ENCODE results near the gene C2orf66. TPM values are rescaled to one million over a fixed set of nuclear protein-coding genes. Genes with fewer than 3 reads are reported as not detected.

The C2orf66 gene
- polyA plus RNA-seq, 3 donors: 0.29 to 0.35 (median 0.31) TPM

DNA sequence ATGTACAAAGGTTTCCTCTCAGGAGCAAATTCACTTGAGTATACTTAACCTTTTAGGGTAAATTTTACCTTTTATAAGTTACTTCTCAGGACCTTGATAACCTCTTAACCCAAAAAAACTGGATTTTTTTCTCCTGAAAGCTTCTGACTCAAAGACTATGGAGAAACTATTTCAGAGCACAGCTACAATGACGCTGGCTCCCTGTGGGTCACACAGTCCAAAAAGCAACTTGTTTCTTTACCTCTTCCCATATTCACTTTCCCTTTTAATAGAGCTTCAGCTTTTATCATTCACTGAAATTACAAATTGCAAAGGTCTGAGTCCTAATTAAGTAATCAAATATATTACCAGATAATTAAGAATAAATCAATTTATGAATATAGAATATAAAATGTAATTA lies 42.1 kb downstream of the C2orf66 start:
- DNase-seq (ENCODE audit: low read depth in 3 of 3, low spot score in 2 of 3): no peak

GRCh38 chr2:196759378-196759706 lies 49.8 kb downstream of the C2orf66 start:
- DNase-seq (ENCODE audit: low read depth in 3 of 3, low spot score in 2 of 3): no peak

GRCh38 chr2:196758474-196759377 lies 50.4 kb downstream of the C2orf66 start:
- no peak for DNase-seq (ENCODE audit: low read depth in 3 of 3, low spot score in 2 of 3)

Other genes with a start within 250 kb of the C2orf66 start
- 10 to 100 TPM; 15.5 to 16.5 (median 16.4) TPM for gene HECW2, start 215.8 kb downstream of the C2orf66 start, polyA plus RNA-seq (ENCODE audit: insufficient read length in 3 of 3)
- 10 to 100 TPM; 19.7 to 22.7 (median 21.4) TPM for gene CCDC150, start 169.6 kb downstream of the C2orf66 start, polyA plus RNA-seq (ENCODE audit: insufficient read length in 3 of 3)
- 10 to 100 TPM; 59.9 to 67.7 (median 60.3) TPM for gene GTF3C3, start 9.7 kb downstream of the C2orf66 start, polyA plus RNA-seq (ENCODE audit: insufficient read length in 3 of 3)
- gene PGAP1, start 117.4 kb upstream of the C2orf66 start, polyA plus RNA-seq (ENCODE audit: insufficient read length in 3 of 3): 10 to 100 TPM; 24.2 to 28.7 (median 27.5) TPM